Right lobe of liver (tissue), 6 donors: ENCODE results near the gene PRR29. TPM values are rescaled to one million over a fixed set of nuclear protein-coding genes. Genes with fewer than 3 reads are reported as not detected.
A peak's percentile ranks its signal among the peaks of the same experiment; 100 is the strongest.

ENCODE experiments used
- ATAC-seq, 4 donors: fragments of 200-7000 bp; cut with Tn5 transposase; one replicate each; pipeline ENCODE4 v1.9.1; 2020; ENCODE audit warnings: mild to moderate bottlenecking in 4 of 4, moderate library complexity in 4 of 4
- DNase-seq, 3 donors: peaks; one replicate each; pipeline ENCODE4 v3.0.0-alpha.2; 2020
- H3K27ac ChIP-seq, 3 donors: fragments of 200-600 bp; one replicate each; pipeline ENCODE4 v1.8.0; 2022
- H3K27me3 ChIP-seq, 2 donors: fragments of 200-600 bp; one replicate each; pipeline ENCODE4 v1.8.0; 2022
- H3K36me3 ChIP-seq, 4 donors: fragments of 200-600 bp; sonication (generic) in 1 of 4; one replicate each; pipeline versions ENCODE4 v1.5.1 to v1.8.0; 2017 to 2022; ENCODE audit warnings: control low read depth in 1 of 4
- H3K4me1 ChIP-seq, 4 donors: fragments of 200-600 bp; sonication (generic) in 1 of 4; one replicate each; pipeline versions ENCODE4 v1.5.1 to v1.8.0; 2017 to 2022; ENCODE audit warnings: control low read depth in 1 of 4
- H3K4me3 ChIP-seq, 3 donors: fragments of 200-600 bp; one replicate each; pipeline ENCODE4 v1.8.0; 2022
- H3K9me3 ChIP-seq, 4 donors: fragments of 200-600 bp; sonication (generic) in 1 of 4; one replicate each; pipeline versions ENCODE4 v1.5.1 to v1.8.0; 2017 to 2022; ENCODE audit warnings: control low read depth in 1 of 4
- CTCF ChIP-seq, 4 donors: fragments of 200-600 bp in 3 of 4; fragments of 450-650 bp in 1 of 4; IDR thresholded peaks; one replicate each; pipeline versions ENCODE4 v1.5.1 to v1.8.0; 2016 to 2022; ENCODE audit warnings: antibody characterized with exemption in 4 of 4, mild to moderate bottlenecking in 2 of 4
- POLR2A ChIP-seq: fragments of 450-650 bp; IDR thresholded peaks from one replicate; pipeline ENCODE4 v1.6.1; 2017; ENCODE audit warnings: antibody characterized with exemption, mild to moderate bottlenecking
- WGBS: methylation state at CpG from one replicate; pipeline ENCODE4 v1.1.6; 2018; ENCODE audit warnings: low coverage, low lambda C conversion rate; ENCODE audit not compliant: insufficient coverage; ENCODE audit errors: missing lambda C conversion rate; 5-methylcytosine and 5-hydroxymethylcytosine counted together
- intact Hi-C, 2 donors: fragments of 100-400 bp; cut with DNase I; formaldehyde crosslinking; loops; one replicate each; pipeline versions ENCODE4 v1.11.2 to v1.14.1; 2022
- total RNA-seq, 6 experiments: library from RNA; depleted of rRNA in 2 of 6; stranded (reverse); fragments of >200 nt in 2 of 6; fragmentation: NEBNext Ultra II Directional in 3 of 6; extraction: Animal tissue kit (Norgen Biotek cat#: 25700) in 3 of 6; gene quantifications; one replicate each; pipeline versions ENCODE4 v1.1.0 to v1.2.4, GENCODE V29; 2016 to 2023
- donor health status: DM: no; HTN: yes; CAD: no.
- donor health status: DM: no; HTN: no; CAD: no.
- donor health status: DM: no; HTN: no; CAD: no.
- donor health status: DM: no; HTN: yes; CAD: no.
- donor health status: DM: no; HTN: yes; CAD: no.

Gene PRR29
- total RNA-seq, 6 experiments from 2014 or later: 0.07 to 0.33 (median 0.12) TPM; not detected in 3

- TF ChIP-seq POLR2A (no peak), CTCF (IDR thresholded peaks at IDR 0.05) (no peak)
- peaks cover 0 to 3% (median 0%) of the 10 kb centered on the region in 4 donors for H3K4me1 ChIP-seq
- H3K27me3 ChIP-seq: no peaks in the 10 kb centered on the region
- H3K9me3 ChIP-seq: no peaks in the 10 kb centered on the region
- ATAC-seq (peak; percentile 15 to 27 (median 21)), DNase-seq (peak in 1 of 3 donors; percentile 38)
- intact Hi-C loops: loop anchor here in 1 of 2 donors (10.0 kb wide), 1 partner anchor 63 kb away; no protein-coding TSS in a partner anchor
- no peaks in the 10 kb centered on the region for H3K36me3 ChIP-seq
- no peak overlapping the region for H3K4me3 ChIP-seq
- H3K27ac ChIP-seq: no peak overlapping the region
- WGBS: 20% methylated on average over 1 of the region's 5 CpGs
Measured at GRCh38 chr17:64007838-64008282, 9.7 kb downstream of the PRR29 start.

GRCh38 chr17:64008346-64008745 lies 10.2 kb downstream of the PRR29 start:
- no peak for ATAC-seq

GRCh38 chr17:64008830-64009229 lies 10.7 kb downstream of the PRR29 start:
- intact Hi-C loops: loop anchor here in 1 of 2 donors (10.0 kb wide), 1 partner anchor 64 kb away; no protein-coding TSS in a partner anchor
- peak overlapping the region in 1 of 3 donors; percentile 13 for H3K27ac ChIP-seq

More at GRCh38 chr17:64008346-64008745, 10.2 kb downstream of the PRR29 start:
- H3K4me3 ChIP-seq: no peak overlapping the region
- H3K36me3 ChIP-seq: no peaks in the 10 kb centered on the region
- intact Hi-C loops: loop anchor here in 1 of 2 donors (10.0 kb wide), 1 partner anchor 64 kb away; no protein-coding TSS in a partner anchor
- no peak for DNase-seq
- H3K9me3 ChIP-seq: no peaks in the 10 kb centered on the region
- no peak for TF ChIP-seq CTCF (IDR thresholded peaks at IDR 0.05)
- no peak for TF ChIP-seq POLR2A
- H3K27me3 ChIP-seq: no peaks in the 10 kb centered on the region
- H3K4me1 ChIP-seq: peaks cover 0 to 3% (median 0%) of the 10 kb centered on the region in 4 donors
- WGBS: 76% methylated on average over 4 of the region's 5 CpGs
- no peak overlapping the region for H3K27ac ChIP-seq

GRCh38 chr17:64009571-64010402 lies 11.6 kb downstream of the PRR29 start:
- Histone ChIP-seq H3K4me3 (no peak overlapping the region), H3K27me3 (no peaks in the 10 kb centered on the region), H3K36me3 (no peaks in the 10 kb centered on the region), H3K4me1 (peaks cover 0 to 3% (median 0%) of the 10 kb centered on the region in 4 donors), H3K27ac (peak overlapping the region in 1 of 3 donors; percentile 7), H3K9me3 (no peaks in the 10 kb centered on the region)
- intact Hi-C loops: loop anchor here in 1 of 2 donors (10.0 kb wide), 1 partner anchor 65 kb away; no protein-coding TSS in a partner anchor
- TF ChIP-seq CTCF (IDR thresholded peaks at IDR 0.05) (no peak), POLR2A (no peak)
- WGBS: 56% methylated on average over 8 of the region's 8 CpGs
- ATAC-seq: peak; percentile 22 to 58 (median 36)
- peak in 1 of 3 donors; percentile 36 for DNase-seq

More at GRCh38 chr17:64008830-64009229, 10.7 kb downstream of the PRR29 start:
- Histone ChIP-seq H3K9me3 (no peaks in the 10 kb centered on the region), H3K4me1 (peaks cover 0 to 3% (median 0%) of the 10 kb centered on the region in 4 donors), H3K27me3 (no peaks in the 10 kb centered on the region), H3K4me3 (no peak overlapping the region), H3K36me3 (no peaks in the 10 kb centered on the region)
- ATAC-seq (no peak), DNase-seq (peak in 1 of 3 donors; percentile 36)
- WGBS: 83% methylated on average over 2 of the region's 4 CpGs
- TF ChIP-seq CTCF (IDR thresholded peaks at IDR 0.05): no peak
- TF ChIP-seq POLR2A: no peak
